HG03139 (cell line): Measurements from ENCODE around the gene FLT3.
"Not testable (repeated sequence)": the region's sequence is repeated elsewhere in the genome, so short reads cannot be mapped to it uniquely, and the experiment has no call there.

ENCODE experiments used
- ATAC-seq: cut with Tn5 transposase; IDR thresholded peaks from one replicate; pipeline ENCODE4 v1.9.1; 2021; ENCODE audit not compliant: unreplicated experiment

Gene FLT3

DNA sequence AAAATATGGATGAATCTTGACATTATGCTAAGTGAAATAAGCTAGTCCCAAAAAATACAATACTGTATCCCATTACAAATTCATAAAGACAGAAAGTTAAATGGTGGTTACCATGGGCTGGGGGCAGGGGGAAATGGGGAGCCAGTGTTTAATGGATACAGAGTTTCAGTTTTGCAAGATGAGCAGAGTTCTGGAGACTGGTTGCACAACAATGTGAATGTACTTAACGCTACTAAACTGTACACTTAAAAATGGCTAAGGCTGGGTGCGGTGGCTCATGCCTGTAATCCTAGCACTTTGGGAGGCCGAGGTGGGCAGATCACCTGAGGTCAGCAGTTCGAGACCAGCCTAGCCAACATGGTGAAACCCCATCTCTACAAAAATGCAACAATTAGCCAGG lies 1.5 kb upstream of the FLT3 start:
- not testable (repeated sequence) for ATAC-seq

DNA sequence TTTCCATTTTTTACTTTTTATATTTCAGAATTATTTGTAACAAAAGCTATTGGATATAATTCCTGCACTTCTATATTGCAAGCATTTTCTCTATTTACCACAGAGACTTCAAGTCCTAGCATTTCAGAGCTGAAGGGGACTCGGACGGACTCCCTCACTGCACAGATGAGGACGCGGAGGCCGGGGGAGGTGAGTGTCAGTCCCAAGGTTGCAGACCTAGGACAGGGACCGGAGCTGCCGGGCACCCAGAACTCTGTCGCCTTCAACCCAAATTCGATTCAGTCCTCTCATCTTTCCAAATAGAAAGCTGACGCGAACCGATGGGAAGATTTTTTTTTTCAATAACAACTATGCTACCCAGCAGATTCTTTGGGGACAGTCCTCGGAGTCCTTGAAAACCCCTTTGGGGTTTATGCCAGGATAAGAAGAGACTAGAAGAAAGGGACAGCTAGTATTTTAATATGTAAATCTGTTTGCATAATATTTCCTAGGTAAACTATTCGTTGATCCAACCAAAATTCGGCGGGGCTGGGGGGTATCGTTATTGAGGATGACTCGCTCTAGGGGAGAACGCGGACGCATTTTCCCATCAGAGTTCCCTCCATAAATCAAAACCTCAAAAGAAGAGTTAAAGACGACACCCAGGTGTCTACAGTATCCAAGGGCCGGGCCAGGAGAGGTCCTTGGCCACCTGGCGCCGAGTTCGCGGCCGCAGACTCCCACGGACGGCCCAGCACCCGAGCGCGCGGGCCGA lies 803 bp downstream of the FLT3 start:
- ATAC-seq, result no peak

GRCh38 chr13:28097503-28097902 lies 2.9 kb downstream of the FLT3 start:
- ATAC-seq, result no peak

- ATAC-seq, result no peak
Observed at GRCh38 chr13:28094306-28094705, 6.1 kb downstream of the FLT3 start.

DNA sequence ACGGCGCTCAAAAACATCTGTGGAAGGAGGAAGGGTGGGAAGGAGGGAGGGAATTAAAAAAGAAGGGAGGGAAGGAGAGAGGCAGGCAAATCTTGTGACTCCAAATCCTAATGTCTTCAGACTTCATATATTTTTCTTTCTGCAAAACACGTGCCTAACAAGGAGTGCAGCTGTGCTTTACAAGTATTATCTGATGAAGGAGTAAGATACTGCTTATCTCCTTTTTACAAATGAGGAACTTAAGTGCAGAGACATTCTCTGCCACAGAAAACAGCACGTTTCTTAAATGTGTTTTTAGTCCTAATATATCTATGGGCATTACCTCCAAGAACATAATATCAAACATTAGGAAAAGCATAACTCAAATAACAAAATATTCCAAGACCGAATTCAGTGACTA lies 6.5 kb downstream of the FLT3 start:
- ATAC-seq, result no peak

DNA sequence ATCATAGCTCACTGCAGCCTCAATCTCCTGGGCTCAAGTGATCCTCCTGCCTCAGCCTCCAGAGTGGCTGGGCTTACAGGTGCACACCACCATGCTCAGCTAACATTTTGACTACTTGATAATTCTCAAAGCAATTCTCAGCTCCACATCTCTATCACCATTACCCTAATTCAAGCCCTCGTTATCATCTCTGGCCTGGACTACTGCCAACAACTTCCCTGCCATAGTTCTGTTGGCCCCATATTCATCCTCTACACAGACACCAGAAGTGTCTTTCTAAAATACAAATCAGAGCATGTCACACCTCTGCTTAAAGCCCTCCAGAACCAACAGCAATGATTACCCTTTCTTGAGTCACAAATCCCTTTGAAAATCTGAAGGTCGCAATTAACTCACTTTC lies 7.9 kb downstream of the FLT3 start:
- ATAC-seq, result no peak

DNA sequence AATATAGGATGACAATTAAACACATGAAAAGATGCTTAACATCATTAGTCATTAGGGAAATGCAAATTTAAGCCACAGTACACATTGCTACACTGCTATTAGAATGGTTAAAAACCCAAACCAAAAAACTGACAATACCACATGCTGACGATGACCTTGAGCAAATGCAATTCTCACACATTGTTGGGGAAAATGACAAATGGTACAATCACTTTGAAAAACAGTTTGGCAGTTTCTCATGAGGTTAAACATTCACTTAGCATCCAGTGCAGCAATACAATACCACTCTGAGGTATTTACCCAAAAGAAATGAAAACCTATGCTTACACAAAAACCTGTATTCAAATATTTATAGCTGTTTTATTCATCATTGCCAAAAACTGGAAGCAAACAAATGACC lies 11.3 kb downstream of the FLT3 start:
- no peak for ATAC-seq

DNA sequence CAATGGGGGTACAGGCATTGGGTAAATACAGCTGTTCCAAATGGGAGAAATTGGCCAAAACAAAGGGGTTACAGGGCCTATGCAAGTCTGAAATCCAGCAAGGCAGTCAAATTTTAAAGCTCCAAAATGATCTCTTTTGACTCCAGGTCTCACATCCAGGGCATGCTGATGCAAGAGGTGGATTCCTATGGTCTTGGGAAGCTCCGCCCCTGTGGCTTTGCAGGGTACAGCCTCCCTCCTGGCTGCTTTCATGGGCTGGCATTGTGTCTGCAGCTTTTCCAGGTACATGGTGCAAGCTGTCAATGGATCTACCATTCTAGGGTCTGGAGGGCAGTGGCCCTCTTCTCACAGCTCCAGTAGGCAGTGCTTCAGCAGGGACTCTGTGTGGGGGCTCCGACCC lies 22.6 kb downstream of the FLT3 start:
- not testable (repeated sequence) for ATAC-seq

DNA sequence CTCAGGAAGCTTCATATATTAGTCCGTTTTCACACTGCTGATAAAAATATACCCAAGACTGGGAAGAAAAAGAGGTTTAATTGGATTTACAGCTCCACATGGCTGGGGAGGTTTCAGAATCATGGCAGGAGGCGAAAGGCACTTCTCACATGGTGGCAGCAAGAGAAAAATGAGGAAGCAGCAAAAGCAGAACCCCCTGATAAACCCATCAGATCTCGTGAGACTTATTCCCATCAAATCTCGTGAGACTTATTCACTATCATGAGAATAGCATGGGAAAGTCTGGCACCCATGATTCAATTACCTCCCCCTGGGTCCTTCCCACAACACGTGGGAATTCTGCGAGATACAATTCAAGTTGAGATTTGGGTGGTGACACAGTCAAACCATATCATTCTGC lies 23.1 kb downstream of the FLT3 start:
- ATAC-seq, result no peak

DNA sequence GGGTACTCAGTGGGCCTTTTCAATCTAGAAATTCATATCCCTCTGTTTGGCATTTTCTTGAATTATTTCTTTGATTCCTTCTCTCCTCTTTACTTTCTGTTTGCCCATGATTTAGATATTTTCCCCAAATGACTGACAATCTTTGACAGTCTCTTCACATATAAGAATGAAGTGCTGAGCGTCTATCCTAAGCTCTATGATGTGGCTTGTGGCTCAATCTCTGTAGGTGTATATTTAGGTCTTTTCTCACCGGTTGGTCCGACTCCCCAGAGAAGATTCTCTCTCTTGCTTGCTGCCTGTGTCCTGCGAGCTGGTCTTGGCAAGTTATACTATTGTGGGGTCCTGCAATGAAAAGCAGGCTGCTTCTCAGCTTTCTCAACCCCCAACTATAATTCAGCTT lies 29.0 kb downstream of the FLT3 start:
- no peak for ATAC-seq

GRCh38 chr13:28067491-28067890 lies 32.9 kb downstream of the FLT3 start:
- ATAC-seq, result no peak

GRCh38 chr13:28058866-28059613 lies 41.3 kb downstream of the FLT3 start:
- no peak for ATAC-seq

DNA sequence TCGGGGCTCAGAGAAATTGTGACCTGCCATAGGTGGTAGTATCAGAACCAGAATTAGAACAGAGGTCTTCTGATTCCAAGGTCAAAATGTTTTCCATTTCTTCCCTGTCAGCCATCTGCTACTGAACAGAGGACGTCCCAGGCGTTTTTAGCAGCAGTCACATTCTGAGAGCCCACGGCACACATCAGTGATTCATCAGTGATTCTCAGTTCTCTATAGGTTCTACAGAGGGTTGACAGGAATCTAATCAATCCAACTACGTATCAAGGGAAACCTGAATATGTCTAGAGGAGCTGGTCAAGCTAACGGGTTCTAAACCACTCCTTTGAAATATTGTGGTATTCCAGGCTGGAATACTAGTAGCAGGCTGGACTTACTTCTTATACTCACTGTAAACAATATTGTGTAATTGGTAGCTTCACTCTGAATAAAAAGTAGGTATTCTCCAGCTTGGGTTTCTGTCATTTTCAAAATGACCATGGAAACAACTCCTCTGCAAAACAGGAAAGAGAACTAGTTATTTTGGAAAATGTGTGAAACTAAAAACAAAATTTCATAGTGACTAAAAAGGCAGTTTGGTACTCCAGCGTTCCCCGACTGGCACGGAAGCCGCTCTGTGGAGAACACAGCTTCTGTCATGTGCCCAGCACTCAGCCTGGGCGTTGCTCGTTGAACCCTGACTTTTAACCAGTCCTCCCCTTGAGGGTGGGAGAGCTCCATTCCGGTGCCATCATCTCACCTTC lies 43.2 kb downstream of the FLT3 start:
- no peak for ATAC-seq

DNA sequence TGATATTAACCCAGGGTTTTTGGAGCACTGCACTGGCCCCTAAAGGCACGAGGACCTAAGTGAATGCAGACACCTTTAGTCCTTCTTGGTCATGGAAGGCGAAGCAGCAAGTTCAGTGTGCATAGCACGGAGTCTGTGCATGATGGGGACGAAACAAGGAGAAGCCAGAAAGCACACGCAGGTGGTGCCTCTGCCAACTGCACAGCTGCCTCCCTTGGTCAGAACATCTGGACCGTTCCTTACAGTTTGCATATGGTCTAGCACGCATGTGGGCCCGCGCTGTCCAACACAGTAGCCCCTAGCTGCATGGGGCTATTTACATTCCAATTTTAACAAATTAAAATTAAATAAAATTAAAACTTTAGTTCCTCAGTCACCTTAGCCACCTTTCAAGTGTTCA lies 44.0 kb downstream of the FLT3 start:
- ATAC-seq, result no peak

DNA sequence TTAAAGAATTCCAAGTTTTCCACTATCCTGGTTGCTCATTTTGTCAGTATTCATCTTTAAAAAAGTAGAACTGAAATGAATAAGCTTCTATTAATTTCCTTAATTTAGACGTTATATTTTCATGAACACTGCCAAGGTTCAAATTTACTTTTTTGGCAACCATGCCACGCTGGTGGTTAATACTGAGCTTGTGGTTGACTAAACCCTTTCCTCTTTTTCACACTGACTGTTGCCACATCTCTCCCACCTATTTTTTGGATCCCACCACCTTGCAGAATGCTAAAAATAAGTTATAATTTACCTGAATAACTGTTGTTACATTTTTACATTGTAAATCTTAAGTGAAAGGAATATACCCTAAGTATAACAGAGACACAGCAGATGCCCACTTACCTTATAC lies 45.0 kb downstream of the FLT3 start:
- no peak for ATAC-seq

DNA sequence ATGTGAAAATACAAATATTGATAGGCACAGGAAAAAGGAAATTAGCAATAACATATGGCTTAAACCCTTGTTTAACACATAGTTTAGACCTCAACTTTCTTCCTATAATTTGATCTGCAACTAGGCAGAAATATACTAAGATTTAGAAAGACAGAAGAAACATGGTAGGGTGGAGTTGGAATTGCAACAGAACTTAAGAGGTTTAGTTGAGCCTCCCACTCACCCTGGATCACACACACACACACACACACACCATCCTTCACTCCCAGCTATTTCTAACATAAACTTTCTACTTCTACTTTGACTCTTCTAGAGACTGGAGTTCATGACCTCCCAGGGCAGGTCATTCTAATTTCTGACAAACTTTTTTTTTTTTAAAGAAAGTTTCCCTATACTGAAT lies 47.4 kb downstream of the FLT3 start:
- no peak for ATAC-seq

DNA sequence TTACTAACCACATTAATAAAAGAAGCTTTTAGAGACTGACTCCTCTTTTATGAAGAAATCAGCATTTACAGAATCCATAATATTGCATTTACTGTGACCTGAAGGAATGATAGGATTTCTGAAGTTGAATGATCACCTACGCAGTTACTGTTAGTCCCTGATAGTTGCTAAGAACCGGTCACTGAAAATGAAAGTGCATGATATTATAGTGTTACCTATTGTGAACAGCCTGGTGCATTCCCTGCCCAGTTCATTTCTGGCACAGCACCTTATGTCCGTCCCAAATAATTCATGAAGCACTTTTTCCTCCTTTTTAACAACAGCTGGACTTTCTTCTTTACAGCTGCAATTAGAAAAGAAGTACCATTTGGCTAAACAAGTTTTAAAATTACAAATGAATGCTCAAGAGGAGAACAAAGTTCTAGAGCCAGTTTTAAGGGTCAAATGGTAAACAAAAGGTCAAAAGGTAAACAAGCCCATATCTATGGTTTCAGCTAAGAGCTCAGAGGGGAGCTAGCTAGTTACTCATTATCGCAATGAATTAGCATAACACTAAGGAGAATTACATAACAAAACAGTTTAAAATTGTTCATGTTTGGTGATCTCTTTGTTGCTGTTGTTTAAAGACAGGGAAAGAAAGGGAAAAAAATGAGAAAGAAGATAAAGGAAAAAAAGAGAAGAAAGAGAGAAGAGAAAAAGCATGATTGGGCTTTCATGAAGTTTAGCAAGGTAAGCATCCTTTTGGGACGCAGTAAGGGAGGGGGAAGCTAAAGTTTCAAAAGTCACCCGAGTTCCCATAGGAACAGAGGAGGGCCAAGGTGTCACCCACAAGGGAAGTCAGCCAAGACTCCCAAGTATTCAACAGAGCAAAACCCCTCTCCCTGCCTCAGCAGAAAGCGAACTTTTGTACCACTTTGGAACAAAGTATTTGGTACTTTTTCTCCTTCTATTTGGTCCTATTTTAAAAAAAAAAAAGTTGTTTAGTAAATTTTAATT lies 50.2 kb downstream of the FLT3 start:
- ATAC-seq, result no peak

GRCh38 chr13:28049215-28049614 lies 51.2 kb downstream of the FLT3 start:
- ATAC-seq, result no peak

- no peak for ATAC-seq
Observed at GRCh38 chr13:28048768-28049167, 51.6 kb downstream of the FLT3 start.

GRCh38 chr13:28047757-28048388 lies 52.5 kb downstream of the FLT3 start:
- peak; percentile 71 for ATAC-seq
